H1 (cell line): Measurements from ENCODE around the gene NUMB. TPM values are rescaled to one million over a fixed set of nuclear protein-coding genes. Genes with fewer than 3 reads are reported as not detected.

Experiments
- RBBP5 ChIP-seq: IDR thresholded peaks from 2 replicates; pipeline ENCODE4 v1.7.1; 2012; ENCODE audit warnings: low read depth, mild to moderate bottlenecking, inconsistent platforms, low read length, moderate library complexity, borderline replicate concordance
- polyA plus RNA-seq, 7 experiments: library from polyadenylated mRNA; depleted of rRNA in 3 of 7; stranded (reverse) in 5 of 7; unstranded in 2 of 7; fragments of >200 nt in 5 of 7; fragments of 200-250 nt in 2 of 7; gene quantifications; 1 replicate in 5 of 7; 2 replicates in 1 of 7; 4 replicates in 1 of 7; pipeline versions ENCODE4 v1.2.1 to v1.2.3, GENCODE V29; 2011 to 2013; ENCODE audit warnings: missing spikeins in 2 of 7, mixed read lengths in 2 of 7
- total RNA-seq: library from RNA; stranded (reverse); fragmentation: NEBNext Ultra II Directional; extraction: Animal tissue kit (Norgen Biotek cat#: 25700); gene quantifications from 2 replicates; pipeline ENCODE4 v1.2.1, GENCODE V29; 2021
- TF ChIP-seq, protein P1 (sequence below): IDR thresholded peaks from 2 replicates; pipeline ENCODE4 v1.6.1; 2012; ENCODE audit warnings: inconsistent platforms

NUMB gene
- total and polyA plus RNA-seq, 2 of the 8 experiments (the other 6 are each of a cell fraction or from before 2014, with no cell fraction given) = 54.3 to 78.1 TPM

DNA sequence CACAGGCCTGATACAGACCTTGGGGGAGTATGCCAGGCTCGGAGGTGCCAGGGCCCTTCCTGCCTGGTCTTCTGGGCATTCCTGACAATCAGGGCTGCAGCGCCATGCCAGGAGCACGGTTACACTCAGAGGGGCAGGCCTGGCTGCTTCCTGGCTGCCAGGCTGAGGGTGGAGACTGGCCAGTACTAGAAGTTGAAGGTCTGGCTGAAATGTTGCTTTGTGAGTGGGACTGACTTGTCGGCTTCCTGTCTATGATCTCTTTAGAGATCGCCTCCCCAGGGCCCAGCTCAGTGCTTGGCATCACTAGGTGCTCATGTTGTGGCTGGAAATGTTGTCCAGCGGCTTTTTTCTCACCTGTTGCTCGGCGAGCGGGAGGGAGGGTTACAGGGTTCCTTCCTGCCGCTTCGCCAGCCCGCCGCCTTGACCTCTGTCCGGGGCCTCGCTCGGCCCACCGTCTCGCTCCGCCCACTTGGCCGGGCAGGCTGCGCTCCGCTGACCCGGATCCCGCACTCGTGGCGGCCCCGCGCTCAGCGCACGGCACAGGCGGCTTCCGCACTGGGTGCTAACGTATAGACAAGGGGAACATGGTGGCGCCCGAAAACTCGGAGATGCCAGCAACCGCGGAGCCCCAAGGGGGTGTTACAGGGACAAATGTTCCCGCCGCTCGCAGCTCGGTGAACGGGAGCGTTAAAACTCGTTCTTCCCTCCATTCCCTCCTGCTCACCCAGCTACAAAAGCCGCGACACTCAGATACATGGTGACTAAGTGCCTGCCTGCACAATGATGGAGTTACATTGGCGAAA, 188.4 kb downstream of the NUMB start (continued):
- 0 out of 2 replicates have a peak, but pooled peaks have one; percentile 29 for TF ChIP-seq RBBP5
- TF ChIP-seq, protein P1, sequence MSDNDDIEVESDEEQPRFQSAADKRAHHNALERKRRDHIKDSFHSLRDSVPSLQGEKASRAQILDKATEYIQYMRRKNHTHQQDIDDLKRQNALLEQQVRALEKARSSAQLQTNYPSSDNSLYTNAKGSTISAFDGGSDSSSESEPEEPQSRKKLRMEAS = peak; percentile 48
